Osteoblast (primary cell): ENCODE measurements around the gene EDN3. TPM values are rescaled to one million over a fixed set of nuclear protein-coding genes. Genes with fewer than 3 reads are reported as not detected.

Experiments used
- DNase-seq: peaks from one replicate; pipeline ENCODE4 v3.0.0; 2011; ENCODE audit warnings: low spot score, mixed read lengths; ENCODE audit not compliant: insufficient read length; ENCODE audit errors: missing footprints
- H2AFZ ChIP-seq: 2 replicates; pipeline ENCODE4 v1.6.0; 2011; ENCODE audit warnings: mild to moderate bottlenecking, low read length
- H3K27ac ChIP-seq: 2 replicates; pipeline ENCODE4 v1.5.1; 2011; ENCODE audit warnings: mild to moderate bottlenecking, low read depth, low read length, moderate library complexity
- H3K27me3 ChIP-seq: 2 replicates; pipeline ENCODE4 v1.6.0; 2012; ENCODE audit warnings: mild to moderate bottlenecking, control low read depth, inconsistent platforms, low read length, moderate library complexity; ENCODE audit not compliant: insufficient read depth
- H3K36me3 ChIP-seq: 2 replicates; pipeline ENCODE4 v1.5.1; 2011; ENCODE audit warnings: mild to moderate bottlenecking, low read length, control low read depth, moderate library complexity; ENCODE audit not compliant: insufficient read depth
- H3K4me1 ChIP-seq: 2 replicates; pipeline ENCODE4 v1.5.1; 2011; ENCODE audit warnings: mild to moderate bottlenecking, low read length, control low read depth, moderate library complexity; ENCODE audit not compliant: insufficient read depth
- H3K4me2 ChIP-seq: 2 replicates; pipeline ENCODE4 v1.6.0; 2011; ENCODE audit warnings: mild to moderate bottlenecking, low read length; ENCODE audit not compliant: insufficient read depth
- H3K4me3 ChIP-seq: fragments of 200-600 bp; sonication (generic); 3 replicates; pipeline ENCODE4 v1.5.1; 2012; ENCODE audit warnings: mild to moderate bottlenecking, low read length, inconsistent platforms; ENCODE audit not compliant: insufficient read depth
- H3K79me2 ChIP-seq: 2 replicates; pipeline ENCODE4 v1.6.0; 2012; ENCODE audit warnings: mild to moderate bottlenecking, low read length, control low read depth, inconsistent platforms; ENCODE audit not compliant: insufficient read depth
- H3K9me3 ChIP-seq: 2 replicates; pipeline ENCODE4 v1.5.1; 2011; ENCODE audit warnings: low read depth, low read length, control low read depth
- H4K20me1 ChIP-seq: 2 replicates; pipeline ENCODE4 v1.6.0; 2012; ENCODE audit warnings: mild to moderate bottlenecking, low read length, control low read depth; ENCODE audit not compliant: insufficient read depth
- total RNA-seq: library from RNA; depleted of rRNA; stranded (reverse); fragments of >200 nt; gene quantifications from 2 replicates; pipeline ENCODE4 v1.2.3, GENCODE V29; 2012
- TF ChIP-seq, protein P1 (sequence below): IDR thresholded peaks from 2 replicates; pipeline ENCODE4 v1.5.1; 2011; ENCODE audit warnings: mild to moderate bottlenecking, low read depth, low read length, moderate library complexity; ENCODE audit errors: extremely low read depth

EDN3 gene
- total RNA-seq, 1 donor = not detected

DNA sequence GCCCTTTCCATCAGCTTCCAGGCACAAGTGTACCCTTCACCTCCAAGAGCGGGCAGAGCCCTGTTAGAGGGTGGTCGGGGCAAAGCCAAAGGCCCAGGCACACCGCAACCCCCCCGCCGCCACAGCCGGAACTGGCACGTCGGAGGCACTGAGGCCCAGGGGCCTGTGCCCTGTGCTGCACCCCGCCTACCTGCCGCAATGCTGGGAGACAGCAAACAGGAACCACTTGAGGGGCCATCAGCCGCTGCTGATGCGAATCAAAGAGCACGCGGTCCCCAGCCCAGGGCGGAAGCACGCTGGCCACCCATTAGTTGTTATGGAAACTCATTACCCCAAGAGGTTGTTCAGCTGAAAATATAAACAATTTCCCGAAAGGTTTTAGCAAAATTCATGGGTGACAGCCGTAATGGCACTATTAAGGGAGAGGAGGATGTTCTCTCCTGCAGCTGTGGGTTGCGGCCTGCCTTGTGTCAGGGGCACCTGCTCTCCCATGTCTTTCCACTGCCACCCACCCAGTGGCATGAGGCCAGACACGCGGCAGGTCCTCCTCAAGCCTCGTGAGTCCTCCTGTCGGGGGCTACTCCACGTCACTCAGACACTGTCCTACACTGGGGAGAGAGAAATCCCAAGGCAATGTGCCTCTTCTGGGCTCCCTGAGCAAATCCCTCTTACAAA, 65.3 kb downstream of the EDN3 start:
- H3K9me3 ChIP-seq = no peaks in the 10 kb centered on the region
- no peak overlapping the region for H3K27ac ChIP-seq
- no peaks in the 10 kb centered on the region for H4K20me1 ChIP-seq
- H3K4me3 ChIP-seq = no peak overlapping the region
- no peaks in the 10 kb centered on the region for H3K36me3 ChIP-seq
- TF ChIP-seq, protein P1, sequence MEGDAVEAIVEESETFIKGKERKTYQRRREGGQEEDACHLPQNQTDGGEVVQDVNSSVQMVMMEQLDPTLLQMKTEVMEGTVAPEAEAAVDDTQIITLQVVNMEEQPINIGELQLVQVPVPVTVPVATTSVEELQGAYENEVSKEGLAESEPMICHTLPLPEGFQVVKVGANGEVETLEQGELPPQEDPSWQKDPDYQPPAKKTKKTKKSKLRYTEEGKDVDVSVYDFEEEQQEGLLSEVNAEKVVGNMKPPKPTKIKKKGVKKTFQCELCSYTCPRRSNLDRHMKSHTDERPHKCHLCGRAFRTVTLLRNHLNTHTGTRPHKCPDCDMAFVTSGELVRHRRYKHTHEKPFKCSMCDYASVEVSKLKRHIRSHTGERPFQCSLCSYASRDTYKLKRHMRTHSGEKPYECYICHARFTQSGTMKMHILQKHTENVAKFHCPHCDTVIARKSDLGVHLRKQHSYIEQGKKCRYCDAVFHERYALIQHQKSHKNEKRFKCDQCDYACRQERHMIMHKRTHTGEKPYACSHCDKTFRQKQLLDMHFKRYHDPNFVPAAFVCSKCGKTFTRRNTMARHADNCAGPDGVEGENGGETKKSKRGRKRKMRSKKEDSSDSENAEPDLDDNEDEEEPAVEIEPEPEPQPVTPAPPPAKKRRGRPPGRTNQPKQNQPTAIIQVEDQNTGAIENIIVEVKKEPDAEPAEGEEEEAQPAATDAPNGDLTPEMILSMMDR = no peak
- no peak overlapping the region for H3K4me2 ChIP-seq
- no peaks in the 10 kb centered on the region for H3K79me2 ChIP-seq
- no peaks in the 10 kb centered on the region for H3K27me3 ChIP-seq
- DNase-seq = no peak
- H3K4me1 ChIP-seq = no peaks in the 10 kb centered on the region
- no peak overlapping the region for H2AFZ ChIP-seq

DNA sequence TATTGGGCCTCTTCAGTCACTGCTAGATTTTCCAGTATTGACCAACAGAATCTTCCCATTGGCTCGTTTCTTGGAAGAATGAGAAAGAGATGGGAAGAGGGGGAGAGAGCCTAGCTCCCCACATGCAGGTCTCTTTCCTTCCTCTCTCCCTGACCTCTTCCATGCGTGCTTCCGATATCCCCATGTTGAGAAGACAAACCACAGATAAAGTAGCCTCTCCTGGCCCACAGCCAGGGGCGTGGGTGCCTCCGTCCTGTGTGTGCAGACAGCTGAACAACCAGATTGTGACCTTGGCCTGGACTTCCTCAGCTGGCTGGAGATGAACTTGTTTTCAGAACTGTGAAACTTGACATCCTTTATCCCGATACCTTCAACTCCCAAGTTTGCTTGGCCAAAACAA, 71.0 kb downstream of the EDN3 start:
- Histone ChIP-seq H3K4me2 (no peak overlapping the region), H2AFZ (no peak overlapping the region), H3K4me3 (no peak overlapping the region), H3K36me3 (no peaks in the 10 kb centered on the region), H3K27ac (no peak overlapping the region), H3K79me2 (no peaks in the 10 kb centered on the region), H3K4me1 (no peaks in the 10 kb centered on the region), H3K9me3 (no peaks in the 10 kb centered on the region), H4K20me1 (no peaks in the 10 kb centered on the region), H3K27me3 (no peaks in the 10 kb centered on the region)
- TF ChIP-seq, protein P1 = no peak
- no peak for DNase-seq

DNA sequence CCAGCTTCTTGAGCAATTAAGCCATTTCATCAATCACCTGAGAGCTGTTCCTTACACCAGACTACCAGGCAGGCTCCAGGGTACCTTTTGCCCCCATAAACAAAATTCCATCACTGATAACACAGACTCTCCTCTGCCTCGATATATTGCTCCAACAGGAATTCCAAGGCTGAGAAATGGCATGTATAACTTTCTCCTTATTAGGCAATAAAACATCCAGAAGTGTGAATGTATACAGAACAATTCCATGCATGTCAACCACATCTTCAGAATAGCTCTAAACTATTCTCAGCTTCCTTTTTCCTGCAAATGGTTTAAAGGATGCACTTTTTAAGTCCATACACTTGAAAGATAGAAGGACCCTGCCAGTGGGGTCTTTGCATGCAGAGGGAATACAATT, 73.8 kb downstream of the EDN3 start:
- no peak overlapping the region for H3K27ac ChIP-seq
- H3K4me1 ChIP-seq = no peaks in the 10 kb centered on the region
- no peaks in the 10 kb centered on the region for H3K9me3 ChIP-seq
- no peaks in the 10 kb centered on the region for H4K20me1 ChIP-seq
- H2AFZ ChIP-seq = no peak overlapping the region
- DNase-seq = no peak
- TF ChIP-seq, protein P1 = no peak
- H3K27me3 ChIP-seq = no peaks in the 10 kb centered on the region
- H3K36me3 ChIP-seq = no peaks in the 10 kb centered on the region
- no peaks in the 10 kb centered on the region for H3K79me2 ChIP-seq
- no peak overlapping the region for H3K4me2 ChIP-seq
- no peak overlapping the region for H3K4me3 ChIP-seq

DNA sequence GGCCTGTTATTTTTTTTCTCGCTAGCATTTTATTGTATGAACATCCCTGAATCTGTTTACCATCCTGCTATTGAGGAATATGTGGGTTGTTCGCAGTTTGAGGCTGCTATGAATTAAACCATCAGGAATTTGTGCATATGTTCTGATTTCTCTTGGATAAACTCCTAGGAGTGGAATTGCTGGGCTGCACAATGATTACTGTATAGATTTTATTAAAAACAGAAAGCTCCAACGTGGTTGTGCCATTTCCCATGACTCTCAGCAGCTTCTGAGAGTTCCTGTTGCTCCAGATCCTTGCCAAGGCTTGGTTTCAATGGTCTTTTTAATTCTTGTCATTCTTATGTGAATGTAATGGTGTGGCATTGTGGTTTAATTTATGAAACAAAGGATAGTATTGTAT, 75.1 kb downstream of the EDN3 start:
- Histone ChIP-seq H3K4me2 (no peak overlapping the region), H3K79me2 (no peaks in the 10 kb centered on the region), H3K36me3 (no peaks in the 10 kb centered on the region), H3K27ac (no peak overlapping the region), H3K9me3 (no peaks in the 10 kb centered on the region), H2AFZ (no peak overlapping the region), H3K4me3 (no peak overlapping the region), H3K4me1 (no peaks in the 10 kb centered on the region), H3K27me3 (no peaks in the 10 kb centered on the region), H4K20me1 (no peaks in the 10 kb centered on the region)
- no peak for DNase-seq
- TF ChIP-seq, protein P1 = no peak

Other genes starting within 250 kb of the EDN3 start
- not detected in 2 replicates for gene ZNF831, start 136.8 kb upstream of the EDN3 start, total RNA-seq